Erythroblast (primary cell): ENCODE results near the gene SBF2.
A peak's percentile ranks its signal among the peaks of the same experiment; 100 is the strongest.

Experiments
- DNase-seq, 2 experiments: peaks; one replicate each; lab custom pipeline; 2025; lab: John Stamatoyannopoulos, UW
- GATA1 ChIP-seq: IDR thresholded peaks from 2 replicates; pipeline ENCODE4 v1.6.1; 2011; ENCODE audit warnings: low read depth, mild to moderate bottlenecking, control low read depth, low read length, moderate library complexity
- POLR2A ChIP-seq: IDR thresholded peaks from 2 replicates; pipeline ENCODE4 v1.6.1; 2011; ENCODE audit warnings: mild to moderate bottlenecking, low read length

SBF2 gene

GRCh38 chr11:9815486-9816136, 478.4 kb downstream of the SBF2 start:
- no peak for DNase-seq
- TF ChIP-seq GATA1, result no peak
- no peak for TF ChIP-seq POLR2A

GRCh38 chr11:9814108-9814507, 479.9 kb downstream of the SBF2 start:
- peak in 1 of 2 experiments; percentile 7 for DNase-seq
- TF ChIP-seq POLR2A (no peak), GATA1 (no peak)

- DNase-seq, result no peak
These were observed 485.1 kb downstream of the SBF2 start for GRCh38 chr11:9808943-9809342.

DNA sequence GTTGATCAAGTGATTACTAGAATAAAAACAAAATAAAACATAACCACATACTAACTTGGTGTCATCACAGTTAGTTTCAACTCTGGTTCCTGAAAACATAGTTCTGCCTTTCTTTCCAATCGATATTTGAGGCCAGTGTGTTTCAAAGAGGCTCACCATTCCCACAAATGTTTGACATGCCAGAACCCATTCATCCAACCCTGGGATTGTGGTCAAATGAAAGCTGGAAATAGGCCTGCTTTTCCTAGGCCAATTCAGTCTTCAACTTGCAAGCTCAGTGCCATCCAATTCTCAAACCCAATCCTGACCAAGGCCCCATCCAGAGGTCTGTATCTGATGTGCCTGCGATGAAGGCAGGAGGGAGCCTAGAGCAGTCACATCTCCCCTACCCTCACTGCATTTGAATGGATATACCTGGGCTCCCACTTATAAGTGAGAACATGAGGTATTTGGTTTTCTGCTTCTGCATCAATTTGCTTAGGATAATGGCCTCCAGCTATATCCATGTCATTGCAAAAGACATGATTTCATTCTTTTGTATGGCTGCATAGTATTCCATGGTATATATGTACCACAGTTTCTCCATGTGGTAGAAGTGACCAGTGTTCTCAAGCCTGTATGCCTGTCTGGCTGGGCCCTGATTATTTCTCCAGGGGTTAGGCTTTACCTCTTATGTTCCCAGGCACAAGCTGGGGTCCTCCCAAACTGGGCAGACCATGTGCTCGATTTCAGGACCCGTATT, 486.9 kb downstream of the SBF2 start:
- no peak for DNase-seq
- TF ChIP-seq POLR2A, result no peak
- no peak for TF ChIP-seq GATA1

More at GRCh38 chr11:9808943-9809342, 485.1 kb downstream of the SBF2 start:
- no peak for TF ChIP-seq GATA1
- TF ChIP-seq POLR2A, result no peak

GRCh38 chr11:9804419-9804902, 489.6 kb downstream of the SBF2 start:
- DNase-seq, result no peak
- no peak for TF ChIP-seq POLR2A
- TF ChIP-seq GATA1, result no peak

GRCh38 chr11:9803685-9804418, 490.2 kb downstream of the SBF2 start:
- TF ChIP-seq POLR2A (no peak), GATA1 (no peak)
- no peak for DNase-seq

GRCh38 chr11:9802291-9802861, 491.6 kb downstream of the SBF2 start:
- peak in 1 of 2 experiments; percentile 22 for DNase-seq
- TF ChIP-seq GATA1 (no peak), POLR2A (no peak)

DNA sequence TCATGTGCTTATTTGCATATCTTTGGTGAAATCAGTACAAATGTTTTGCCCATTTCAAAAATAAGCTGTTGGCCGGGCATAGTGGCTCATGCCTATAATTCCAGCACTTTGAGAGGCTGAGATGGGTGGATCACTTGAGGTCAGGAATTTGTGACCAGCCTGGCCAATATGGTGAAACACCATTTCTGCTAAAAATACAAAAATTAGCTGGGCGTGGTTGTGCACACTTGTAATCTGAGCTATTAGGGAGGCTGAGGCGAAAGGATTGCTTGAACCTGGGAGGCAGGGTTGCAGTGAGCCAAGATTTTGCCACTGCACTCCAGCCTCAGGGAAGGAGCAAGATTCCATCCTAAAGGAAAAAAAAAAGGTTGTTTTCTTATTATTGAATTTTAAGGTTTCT, 494.1 kb downstream of the SBF2 start:
- no peak for DNase-seq
- TF ChIP-seq POLR2A (no peak), GATA1 (no peak)

DNA sequence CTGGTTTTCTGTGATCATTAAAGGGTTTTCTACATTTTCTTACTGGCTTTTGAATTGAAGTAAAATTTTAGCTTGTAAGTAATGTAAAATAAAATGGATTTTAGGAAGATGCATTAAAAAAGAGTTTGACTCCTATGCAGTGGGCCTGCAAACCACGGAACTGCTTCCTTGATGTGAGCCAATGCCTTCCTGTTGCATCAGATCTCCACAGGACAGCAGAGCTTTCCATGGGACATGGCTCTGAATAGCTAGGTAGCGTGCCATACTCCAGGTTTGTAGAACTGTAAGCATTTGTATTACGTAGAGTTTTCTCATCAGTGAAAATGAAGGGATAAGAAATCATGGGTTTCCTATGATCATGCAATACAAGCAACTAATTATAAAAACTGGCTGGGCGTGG, 496.7 kb downstream of the SBF2 start:
- TF ChIP-seq POLR2A (no peak), GATA1 (no peak)
- no peak for DNase-seq

DNA sequence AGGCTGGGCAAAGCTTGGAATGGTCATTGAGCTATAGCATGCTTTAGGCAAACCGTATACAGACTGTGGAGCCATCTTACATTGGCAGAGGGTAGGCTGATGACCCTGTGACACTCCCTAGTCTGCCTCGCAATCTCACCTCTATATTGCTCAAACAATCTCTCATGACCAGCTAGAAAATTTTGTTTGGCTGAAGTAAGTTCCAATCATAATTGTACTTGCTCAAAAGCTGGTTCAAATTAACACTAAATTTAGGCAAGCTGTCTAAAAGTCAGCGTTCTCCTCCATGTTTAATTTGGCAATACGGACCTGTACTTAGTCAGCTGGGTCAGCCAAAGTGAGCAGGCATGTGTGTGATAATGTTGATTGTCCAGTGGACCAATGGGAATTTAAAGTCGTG, 497.2 kb downstream of the SBF2 start:
- no peak for DNase-seq

DNA sequence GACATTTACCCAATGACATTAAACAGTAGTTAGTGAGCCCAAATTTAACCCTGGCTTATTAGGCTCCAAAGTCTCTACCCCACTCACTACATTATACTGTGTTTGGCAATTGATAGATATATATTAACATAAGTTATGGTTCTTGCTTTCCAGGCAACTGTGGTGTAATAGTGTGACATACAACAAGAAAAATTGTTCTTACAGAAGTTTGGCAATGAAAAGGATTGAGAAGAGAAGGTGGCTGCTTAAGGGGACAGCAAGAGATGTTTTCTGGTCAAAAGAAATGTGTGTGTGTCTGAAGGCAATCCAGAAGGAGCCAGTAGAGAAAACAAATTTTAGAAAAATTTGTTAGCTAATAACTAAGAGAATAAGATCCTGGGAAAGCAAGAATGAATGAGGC, 497.8 kb downstream of the SBF2 start:
- DNase-seq, result no peak

More for the DNA sequence above, 497.2 kb downstream of the SBF2 start:
- TF ChIP-seq GATA1 (no peak), POLR2A (no peak)

GRCh38 chr11:9790703-9791102, 503.3 kb downstream of the SBF2 start:
- TF ChIP-seq POLR2A, result no peak
- TF ChIP-seq GATA1, result no peak
- peak; percentile 42 to 54 for DNase-seq

More for the DNA sequence above, 497.8 kb downstream of the SBF2 start:
- TF ChIP-seq GATA1, result no peak
- no peak for TF ChIP-seq POLR2A

DNA sequence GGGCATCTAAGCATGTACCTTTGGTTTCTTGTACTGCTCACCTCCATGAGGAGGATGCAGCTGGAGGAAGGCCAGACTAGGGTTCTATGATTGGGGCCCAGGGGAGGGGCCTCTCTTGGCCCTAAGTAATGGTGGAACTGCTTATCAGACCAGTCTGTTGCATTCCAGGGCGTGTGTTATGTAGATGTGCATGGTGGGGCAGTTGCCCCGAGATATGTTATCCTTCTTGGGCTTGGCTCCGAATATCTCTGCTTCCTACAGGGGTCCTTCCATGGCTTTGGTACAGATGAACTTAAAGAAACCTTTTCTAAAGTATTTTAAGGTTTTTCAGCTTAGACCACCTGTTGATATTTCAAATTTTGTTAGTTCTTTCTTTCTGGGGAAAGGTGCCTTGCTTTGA, 504.1 kb downstream of the SBF2 start:
- DNase-seq, result peak; percentile 92 to 97
- TF ChIP-seq GATA1, result peak; percentile 77
- no peak for TF ChIP-seq POLR2A
